OCI-LY1 (cell line): ENCODE measurements around the gene MLC1.
A peak's percentile ranks its signal among the peaks of the same experiment; 100 is the strongest.

Experiments used
- H2AFZ ChIP-seq: fragments of 200-600 bp; sonication (generic), shearing (Covaris generic); 2 replicates; pipeline ENCODE4 v1.6.0; 2014; ENCODE audit warnings: antibody characterized with exemption, mild to moderate bottlenecking, low read length
- H3F3A ChIP-seq: fragments of 200-600 bp; sonication (generic), shearing (Covaris generic); 2 replicates; pipeline ENCODE4 v1.6.0; 2014; ENCODE audit warnings: mild to moderate bottlenecking, antibody characterized with exemption, low read length, moderate library complexity; ENCODE audit not compliant: insufficient read depth
- H3K27ac ChIP-seq: fragments of 200-600 bp; sonication (generic); 2 replicates; pipeline ENCODE4 v1.5.1; 2014; ENCODE audit warnings: low read length, mixed run types, mild to moderate bottlenecking, low read depth; ENCODE audit not compliant: poor library complexity, severe bottlenecking
- H3K27me3 ChIP-seq: fragments of 200-600 bp; sonication (generic); 2 replicates; pipeline ENCODE4 v1.6.0; 2014; ENCODE audit warnings: antibody characterized with exemption, mild to moderate bottlenecking, low read length, moderate library complexity; ENCODE audit not compliant: insufficient read depth
- H3K36me3 ChIP-seq: fragments of 200-600 bp; sonication (generic); 2 replicates; pipeline ENCODE4 v1.6.1; 2014; ENCODE audit warnings: mild to moderate bottlenecking, antibody characterized with exemption, low read length, moderate library complexity, mixed read lengths; ENCODE audit not compliant: insufficient read depth
- H3K4me1 ChIP-seq: fragments of 200-600 bp; sonication (generic); 2 replicates; pipeline ENCODE4 v1.5.1; 2014; ENCODE audit warnings: mild to moderate bottlenecking, low read length, moderate library complexity; ENCODE audit not compliant: insufficient read depth, severe bottlenecking
- H3K4me2 ChIP-seq: fragments of 200-600 bp; sonication (generic), shearing (Covaris generic); 2 replicates; pipeline ENCODE4 v1.6.1; 2014; ENCODE audit warnings: low read length
- H3K4me3 ChIP-seq: fragments of 200-600 bp; sonication (generic); 2 replicates; pipeline ENCODE4 v1.5.1; 2014; ENCODE audit warnings: low read length, low read depth, mild to moderate bottlenecking, mixed read lengths; ENCODE audit not compliant: poor library complexity, severe bottlenecking
- H3K79me2 ChIP-seq: fragments of 200-600 bp; shearing (Covaris generic); 2 replicates; pipeline ENCODE4 v1.6.1; 2016; ENCODE audit warnings: mixed run types, low read length, mixed read lengths; ENCODE audit not compliant: insufficient read depth
- H3K9ac ChIP-seq: fragments of 200-600 bp; sonication (generic), shearing (Covaris generic); 2 replicates; pipeline ENCODE4 v1.6.1; 2014; ENCODE audit warnings: mild to moderate bottlenecking, low read length, mixed read lengths
- H3K9me2 ChIP-seq: fragments of 200-600 bp; sonication (generic), shearing (Covaris generic); 2 replicates; pipeline ENCODE4 v1.6.1; 2014; ENCODE audit warnings: low read depth, mild to moderate bottlenecking, low read length, mixed read lengths
- H3K9me3 ChIP-seq: fragments of 200-600 bp; shearing (Covaris generic); 2 replicates; pipeline ENCODE4 v1.6.1; 2014; ENCODE audit warnings: low read length, mixed read lengths
- H4K20me1 ChIP-seq: fragments of 200-600 bp; sonication (generic), shearing (Covaris generic); 2 replicates; pipeline ENCODE4 v1.6.0; 2016; ENCODE audit warnings: mild to moderate bottlenecking, low read length; ENCODE audit not compliant: insufficient read depth
- EZH2 ChIP-seq: fragments of 200-600 bp; sonication (generic), shearing (Covaris generic); IDR thresholded peaks from 2 replicates; pipeline ENCODE4 v1.8.0; 2017; ENCODE audit warnings: borderline replicate concordance, mixed run types, mild to moderate bottlenecking, antibody characterized with exemption, low read length, moderate library complexity, mixed read lengths
- TF ChIP-seq, protein P1 (sequence below): fragments of 200-600 bp; sonication (generic), shearing (Covaris generic); IDR thresholded peaks from 2 replicates; pipeline ENCODE4 v1.5.1; 2017; ENCODE audit warnings: mild to moderate bottlenecking, antibody characterized with exemption, low read length, moderate library complexity, mixed read lengths

The MLC1 gene

DNA sequence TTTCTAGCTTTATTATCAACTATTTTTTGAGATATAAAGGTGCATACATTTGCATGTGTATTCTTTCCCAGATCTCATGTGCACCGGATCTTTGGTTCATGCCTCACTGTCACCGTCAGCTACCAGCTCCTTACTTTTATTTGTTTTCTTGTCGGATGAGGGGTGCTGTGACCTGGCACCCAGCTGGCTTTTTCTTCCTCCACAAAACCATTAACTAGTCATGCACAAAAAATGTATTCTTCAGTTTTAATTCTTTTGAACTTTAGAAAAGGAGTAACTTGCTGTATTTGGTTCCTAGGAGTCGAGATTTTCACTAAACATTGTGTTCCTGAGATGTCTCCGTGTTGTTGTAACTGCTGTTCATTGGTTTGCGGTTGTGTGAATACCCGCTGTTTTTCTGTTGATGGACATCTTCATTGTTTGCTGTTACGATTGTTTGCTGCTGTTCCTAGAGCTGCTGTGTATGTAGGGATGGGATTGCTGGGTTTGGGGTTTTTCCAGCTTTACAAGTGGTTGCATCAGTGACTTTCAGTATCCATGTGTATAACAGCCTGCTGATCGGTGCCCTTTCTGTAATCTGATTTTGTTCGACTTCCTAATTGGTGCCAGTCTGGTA, 44.0 kb upstream of the MLC1 start:
- H3K9me3 ChIP-seq: no peaks in the 10 kb centered on the region
- H3K27ac ChIP-seq: peak overlapping the region; percentile 58
- H3K4me3 ChIP-seq: no peak overlapping the region
- H4K20me1 ChIP-seq: no peaks in the 10 kb centered on the region
- H3K79me2 ChIP-seq: no peaks in the 10 kb centered on the region
- H3K9ac ChIP-seq: no peak overlapping the region
- H3K27me3 ChIP-seq: no peaks in the 10 kb centered on the region
- peak overlapping the region; percentile 24; the same call in 1 of the 2 replicates for H3K4me2 ChIP-seq
- H3K4me1 ChIP-seq: peaks cover 17% of the 10 kb centered on the region
- H2AFZ ChIP-seq: no peak overlapping the region
- H3F3A ChIP-seq: no peaks in the 10 kb centered on the region
- TF ChIP-seq, protein P1, sequence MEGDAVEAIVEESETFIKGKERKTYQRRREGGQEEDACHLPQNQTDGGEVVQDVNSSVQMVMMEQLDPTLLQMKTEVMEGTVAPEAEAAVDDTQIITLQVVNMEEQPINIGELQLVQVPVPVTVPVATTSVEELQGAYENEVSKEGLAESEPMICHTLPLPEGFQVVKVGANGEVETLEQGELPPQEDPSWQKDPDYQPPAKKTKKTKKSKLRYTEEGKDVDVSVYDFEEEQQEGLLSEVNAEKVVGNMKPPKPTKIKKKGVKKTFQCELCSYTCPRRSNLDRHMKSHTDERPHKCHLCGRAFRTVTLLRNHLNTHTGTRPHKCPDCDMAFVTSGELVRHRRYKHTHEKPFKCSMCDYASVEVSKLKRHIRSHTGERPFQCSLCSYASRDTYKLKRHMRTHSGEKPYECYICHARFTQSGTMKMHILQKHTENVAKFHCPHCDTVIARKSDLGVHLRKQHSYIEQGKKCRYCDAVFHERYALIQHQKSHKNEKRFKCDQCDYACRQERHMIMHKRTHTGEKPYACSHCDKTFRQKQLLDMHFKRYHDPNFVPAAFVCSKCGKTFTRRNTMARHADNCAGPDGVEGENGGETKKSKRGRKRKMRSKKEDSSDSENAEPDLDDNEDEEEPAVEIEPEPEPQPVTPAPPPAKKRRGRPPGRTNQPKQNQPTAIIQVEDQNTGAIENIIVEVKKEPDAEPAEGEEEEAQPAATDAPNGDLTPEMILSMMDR: no peak
- TF ChIP-seq EZH2: no peak
- H3K36me3 ChIP-seq: no peaks in the 10 kb centered on the region; the same call in 1 of the 2 replicates
- no peaks in the 10 kb centered on the region for H3K9me2 ChIP-seq

DNA sequence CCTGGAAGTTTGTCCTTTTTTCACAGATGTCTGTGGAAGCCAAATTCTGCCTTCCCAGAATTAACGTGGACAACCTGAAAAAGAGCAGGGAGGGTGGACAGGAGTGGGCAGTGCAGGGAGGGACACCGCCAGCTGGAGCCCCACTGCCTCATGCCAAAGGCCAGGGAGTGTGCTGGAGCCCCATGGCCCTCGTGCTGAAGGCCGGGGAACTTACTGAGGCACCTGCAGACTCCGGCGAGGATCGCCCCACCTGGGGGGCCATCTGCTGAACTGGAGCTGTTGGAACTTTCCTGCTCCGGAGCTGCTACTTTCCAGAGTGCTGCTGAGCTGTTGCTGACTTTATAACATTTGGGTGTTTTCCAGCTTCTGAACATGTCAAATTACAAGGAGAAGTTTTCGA, 39.8 kb upstream of the MLC1 start:
- Histone ChIP-seq H3K27ac (no peak overlapping the region), H3K9me2 (no peaks in the 10 kb centered on the region), H3K27me3 (no peaks in the 10 kb centered on the region), H3F3A (no peaks in the 10 kb centered on the region), H4K20me1 (no peaks in the 10 kb centered on the region), H3K4me3 (no peak overlapping the region), H3K4me2 (no peak overlapping the region), H3K4me1 (peaks cover 12% of the 10 kb centered on the region), H2AFZ (no peak overlapping the region), H3K9ac (no peak overlapping the region), H3K9me3 (no peaks in the 10 kb centered on the region; the same call in 1 of the 2 replicates), H3K79me2 (no peaks in the 10 kb centered on the region), H3K36me3 (no peaks in the 10 kb centered on the region)
- TF ChIP-seq EZH2: no peak
- TF ChIP-seq, protein P1: no peak

DNA sequence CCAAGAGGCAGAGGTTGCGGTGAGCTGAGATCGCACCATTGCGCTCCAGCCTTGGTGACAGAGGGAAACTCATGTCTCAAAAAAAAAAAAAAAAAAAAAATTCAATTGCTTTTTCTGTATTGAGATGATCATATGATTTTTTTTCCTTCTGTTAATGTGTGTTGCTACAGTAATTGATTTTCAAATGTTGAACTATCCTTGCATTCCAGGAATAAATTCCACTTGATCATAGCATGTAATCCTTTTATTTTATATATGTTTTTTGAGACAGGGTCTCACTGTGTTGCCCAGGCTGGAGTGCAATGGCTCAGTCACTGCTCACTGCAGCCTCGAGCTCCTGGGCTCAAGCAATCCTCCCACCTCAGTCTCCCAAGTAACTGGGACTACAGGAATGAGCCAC, 37.9 kb upstream of the MLC1 start:
- Histone ChIP-seq H3K4me3 (no peak overlapping the region), H3K36me3 (no peaks in the 10 kb centered on the region), H3K9ac (no peak overlapping the region), H3K79me2 (no peaks in the 10 kb centered on the region), H2AFZ (no peak overlapping the region), H3K4me2 (no peak overlapping the region), H3K27ac (no peak overlapping the region), H4K20me1 (no peaks in the 10 kb centered on the region), H3K27me3 (no peaks in the 10 kb centered on the region), H3K9me3 (no peaks in the 10 kb centered on the region; the same call in 1 of the 2 replicates), H3K4me1 (peaks cover 15% of the 10 kb centered on the region), H3F3A (no peaks in the 10 kb centered on the region), H3K9me2 (no peaks in the 10 kb centered on the region)
- TF ChIP-seq, protein P1: no peak
- no peak for TF ChIP-seq EZH2
